Measurements from ENCODE around the gene POLR1E.
"Not testable (repeated sequence)": the region's sequence is repeated elsewhere in the genome, so short reads cannot be mapped to it uniquely, and the experiment has no call there.

The POLR1E gene

DNA sequence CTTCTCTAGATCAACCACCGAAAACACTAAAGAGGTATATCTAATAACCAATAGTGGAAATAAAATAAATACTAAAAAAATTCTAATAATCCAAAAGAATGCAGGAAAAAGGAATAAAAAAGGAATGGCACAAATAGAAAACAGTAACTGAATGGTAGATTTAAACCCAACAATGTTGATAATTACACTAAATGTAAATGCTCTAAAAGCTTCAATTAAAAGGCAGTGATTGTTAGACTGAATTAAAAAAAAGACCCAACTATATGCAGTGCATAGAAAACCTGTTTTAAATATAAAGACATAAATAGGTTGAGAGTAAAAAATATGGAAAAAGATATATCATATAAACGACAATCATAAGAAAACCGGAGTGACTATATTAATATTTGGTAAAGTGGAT is 11.3 kb upstream of the POLR1E start:
- H3K36me3 ChIP-seq (ENCODE audit: insufficient read depth, low read length), result no peaks in the 10 kb centered on the region
- H3K9ac ChIP-seq (ENCODE audit: low read depth, low read length), result no peak overlapping the region
- H3K9me3 ChIP-seq (ENCODE audit: control insufficient read depth, insufficient read depth, low read length), result peaks cover 10% of the 10 kb centered on the region
- H3K4me1 ChIP-seq (ENCODE audit: insufficient read depth, low read length), result 0 out of 2 replicates have a peak, but pooled peaks cover 15% of the 10 kb centered on the region

DNA sequence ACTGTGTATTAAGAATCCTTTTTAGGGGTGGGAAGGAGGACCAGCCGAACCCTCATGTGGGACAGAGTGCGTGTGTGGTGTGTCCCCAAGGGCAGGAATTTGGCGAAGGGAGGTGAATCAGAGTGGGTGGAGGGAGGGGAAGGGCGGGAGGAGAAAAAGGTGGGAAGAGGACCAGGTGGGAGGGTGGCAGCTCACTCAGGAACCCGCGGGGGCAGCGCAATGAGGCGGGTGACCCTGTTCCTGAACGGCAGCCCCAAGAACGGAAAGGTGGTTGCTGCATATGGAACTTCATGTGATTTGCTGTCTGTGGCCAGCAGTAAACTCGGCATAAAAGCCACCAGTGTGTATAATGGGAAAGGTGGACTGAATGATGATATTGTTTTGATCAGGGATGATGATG is 8.8 kb upstream of the POLR1E start:
- Histone ChIP-seq H3K9ac (ENCODE audit: low read depth, low read length) (no peak overlapping the region), H3K4me1 (ENCODE audit: insufficient read depth, low read length) (peaks cover 10% of the 10 kb centered on the region; the same call in 1 of the 2 replicates)

DNA sequence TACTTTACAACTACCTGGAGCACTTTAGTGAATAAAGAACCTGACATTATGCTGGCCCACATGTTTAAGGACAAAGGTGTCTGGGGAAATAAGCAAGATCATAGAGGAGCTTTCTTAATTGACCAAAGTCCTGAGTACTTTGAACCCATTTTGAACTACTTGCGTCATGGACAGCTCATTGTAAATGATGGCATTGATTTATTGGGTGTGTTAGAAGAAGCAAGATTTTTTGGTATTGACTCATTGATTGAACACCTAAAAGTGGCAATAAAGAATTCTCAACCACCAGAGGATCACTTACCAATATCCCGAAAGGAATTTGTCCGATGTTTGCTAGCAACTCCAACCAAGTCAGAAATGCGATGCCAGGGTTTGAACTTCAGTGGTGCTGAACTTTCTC is 8.3 kb upstream of the POLR1E start:
- not testable (repeated sequence) for H3K4me1 ChIP-seq (ENCODE audit: insufficient read depth, low read length); H3K36me3 ChIP-seq (ENCODE audit: insufficient read depth, low read length); H3K9me3 ChIP-seq (ENCODE audit: control insufficient read depth, insufficient read depth, low read length); H3K9ac ChIP-seq (ENCODE audit: low read depth, low read length)

More for the DNA sequence above, 8.8 kb upstream of the POLR1E start:
- Histone ChIP-seq H3K36me3 (ENCODE audit: insufficient read depth, low read length) (no peaks in the 10 kb centered on the region), H3K9me3 (ENCODE audit: control insufficient read depth, insufficient read depth, low read length) (peaks cover 10% of the 10 kb centered on the region)

DNA sequence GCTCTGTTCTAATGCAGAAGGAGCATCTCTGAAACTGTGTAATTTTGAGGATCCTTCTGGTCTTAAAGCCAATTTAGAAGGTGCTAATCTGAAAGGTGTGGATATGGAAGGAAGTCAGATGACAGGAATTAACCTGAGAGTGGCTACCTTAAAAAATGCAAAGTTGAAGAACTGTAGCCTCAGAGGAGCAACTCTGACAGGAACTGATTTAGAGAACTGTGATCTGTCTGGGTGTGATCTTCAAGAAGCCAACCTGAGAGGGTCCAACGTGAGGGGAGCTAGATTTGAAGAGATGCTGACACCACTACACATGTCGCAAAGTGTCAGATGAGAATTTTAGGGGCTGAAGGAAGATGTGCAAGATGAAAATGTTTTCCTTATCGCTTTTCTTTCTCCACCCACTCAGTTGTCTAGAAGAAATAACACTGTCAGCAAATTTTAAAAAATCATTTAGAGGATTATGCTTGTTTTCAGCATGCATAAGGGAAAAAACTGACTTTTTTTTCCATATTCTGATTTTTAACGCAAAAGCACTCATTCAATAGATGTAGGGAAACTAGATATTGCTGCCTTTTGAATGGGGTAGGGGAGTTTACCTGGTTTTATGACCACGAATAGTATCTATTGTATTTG is 7.6 kb upstream of the POLR1E start:
- not testable (repeated sequence) for H3K36me3 ChIP-seq (ENCODE audit: insufficient read depth, low read length); H3K4me1 ChIP-seq (ENCODE audit: insufficient read depth, low read length); H3K9me3 ChIP-seq (ENCODE audit: control insufficient read depth, insufficient read depth, low read length); H3K9ac ChIP-seq (ENCODE audit: low read depth, low read length)

DNA sequence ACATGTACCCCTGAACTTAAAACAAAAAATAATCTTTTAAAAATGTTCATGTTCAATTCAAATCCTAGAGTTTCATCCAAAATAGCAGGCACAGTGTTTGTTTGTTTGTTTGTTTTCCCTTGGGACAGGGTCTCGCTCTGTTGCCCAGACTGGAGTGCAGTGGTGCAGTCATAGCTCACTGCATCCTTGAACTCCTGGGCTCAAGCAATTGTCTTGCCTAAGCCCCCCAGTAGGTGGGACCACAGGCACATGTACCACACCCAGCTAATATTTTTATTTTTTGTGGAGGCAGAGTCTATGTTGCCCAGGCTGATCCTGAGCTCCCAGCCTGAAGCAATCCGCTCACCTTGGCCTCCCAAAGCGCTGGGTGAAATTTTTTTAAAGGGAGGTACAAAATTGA is 5.0 kb upstream of the POLR1E start:
- Histone ChIP-seq H3K9ac (ENCODE audit: low read depth, low read length) (no peak overlapping the region), H3K9me3 (ENCODE audit: control insufficient read depth, insufficient read depth, low read length) (no peaks in the 10 kb centered on the region), H3K4me1 (ENCODE audit: insufficient read depth, low read length) (peaks cover 5% of the 10 kb centered on the region; the same call in 1 of the 2 replicates), H3K36me3 (ENCODE audit: insufficient read depth, low read length) (no peaks in the 10 kb centered on the region)

DNA sequence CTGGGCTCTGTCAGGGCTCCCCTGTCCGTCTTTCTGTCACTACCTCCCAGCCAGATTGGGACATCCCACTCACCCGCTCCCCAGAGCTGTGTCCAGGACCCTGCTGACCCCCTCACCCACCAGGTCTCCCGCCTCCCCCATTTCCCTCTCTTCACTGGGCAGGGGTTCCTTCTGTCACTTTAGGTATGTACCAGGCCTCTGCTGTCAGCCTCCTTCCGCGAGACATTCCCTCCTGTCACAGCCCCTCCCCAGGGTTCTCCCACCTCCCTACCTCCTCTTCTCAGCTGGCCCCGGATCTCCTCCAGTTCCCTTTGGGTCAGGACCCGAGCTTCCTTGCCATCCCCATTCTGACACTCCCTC is 488 bp downstream of the POLR1E start:
- Histone ChIP-seq H3K9ac (ENCODE audit: low read depth, low read length) (peak overlapping the region; percentile 70), H3K4me1 (ENCODE audit: insufficient read depth, low read length) (peaks cover 9% of the 10 kb centered on the region; the same call in 1 of the 2 replicates), H3K36me3 (ENCODE audit: insufficient read depth, low read length) (peaks cover 5% of the 10 kb centered on the region; the same call in 1 of the 2 replicates), H3K9me3 (ENCODE audit: control insufficient read depth, insufficient read depth, low read length) (no peaks in the 10 kb centered on the region)

DNA sequence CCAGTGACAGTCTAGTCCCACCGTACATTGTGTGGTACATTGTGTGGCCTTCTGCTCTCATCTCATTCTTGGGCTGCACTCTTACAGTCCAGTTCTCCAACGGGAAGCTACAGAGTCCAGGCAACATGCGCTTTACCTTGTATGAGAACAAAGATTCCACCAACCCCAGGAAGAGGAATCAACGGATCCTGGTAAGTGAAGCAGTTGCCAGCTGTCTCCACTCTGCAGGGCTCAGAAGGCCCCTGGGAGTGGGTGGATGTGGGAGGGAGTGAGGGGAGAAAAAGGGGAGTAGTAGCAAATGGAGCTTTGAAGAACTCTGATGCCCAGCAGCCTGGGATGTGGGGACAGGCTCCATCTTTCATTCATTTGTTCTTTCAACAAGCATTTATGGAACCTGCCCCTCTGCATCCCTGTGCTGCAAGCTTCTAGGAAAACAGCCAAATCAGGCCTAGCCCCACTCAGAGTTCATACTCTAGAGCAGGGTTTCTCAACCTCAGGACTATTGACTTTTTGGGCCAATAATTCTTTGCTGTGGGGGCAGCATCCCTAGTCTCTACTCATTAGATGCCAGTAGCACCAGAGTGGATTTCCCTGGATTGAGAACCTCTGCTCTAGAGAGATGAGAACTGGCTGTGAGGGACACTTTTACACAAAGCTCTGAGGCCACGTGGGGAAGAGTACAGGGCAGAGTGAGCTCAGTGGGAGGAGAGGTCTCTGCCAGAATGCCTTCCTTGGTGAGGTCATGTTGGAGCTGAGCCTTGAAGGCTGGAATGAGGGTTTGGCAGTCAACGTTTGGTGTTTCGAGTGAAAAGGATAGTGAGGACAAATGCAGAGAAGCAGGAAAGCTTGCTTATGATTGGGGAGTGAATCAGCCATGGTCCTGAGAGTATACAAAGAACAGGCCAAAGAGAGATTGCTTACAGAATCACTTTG is 1.1 kb downstream of the POLR1E start:
- peak overlapping the region; percentile 70 for H3K9ac ChIP-seq (ENCODE audit: low read depth, low read length)
- H3K36me3 ChIP-seq (ENCODE audit: insufficient read depth, low read length), result peaks cover 5% of the 10 kb centered on the region; the same call in 1 of the 2 replicates
- H3K4me1 ChIP-seq (ENCODE audit: insufficient read depth, low read length), result peaks cover 4% of the 10 kb centered on the region; the same call in 1 of the 2 replicates
- H3K9me3 ChIP-seq (ENCODE audit: control insufficient read depth, insufficient read depth, low read length), result no peaks in the 10 kb centered on the region

DNA sequence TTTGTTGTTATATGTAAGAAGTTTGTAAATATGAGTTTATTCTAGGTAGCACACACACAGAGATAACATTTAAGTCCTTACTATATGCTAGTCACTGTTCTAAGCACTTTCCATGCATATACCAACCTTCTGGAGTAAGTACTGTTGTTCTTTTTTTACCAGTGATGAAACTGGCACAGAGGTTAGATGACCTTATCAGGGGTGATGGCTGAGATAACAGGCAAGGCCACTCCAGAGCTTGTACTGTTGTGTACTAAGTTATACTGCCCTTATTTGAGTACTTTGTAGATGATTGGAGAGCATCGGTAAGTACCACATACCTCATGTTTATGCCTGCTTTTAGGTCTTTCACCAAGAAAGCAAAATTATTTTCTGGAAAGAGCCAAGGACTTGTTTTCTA is 6.2 kb downstream of the POLR1E start:
- H3K9me3 ChIP-seq (ENCODE audit: control insufficient read depth, insufficient read depth, low read length), result no peaks in the 10 kb centered on the region
- no peak overlapping the region for H3K9ac ChIP-seq (ENCODE audit: low read depth, low read length)
- no peaks in the 10 kb centered on the region for H3K4me1 ChIP-seq (ENCODE audit: insufficient read depth, low read length)
- H3K36me3 ChIP-seq (ENCODE audit: insufficient read depth, low read length), result peaks cover 15% of the 10 kb centered on the region

DNA sequence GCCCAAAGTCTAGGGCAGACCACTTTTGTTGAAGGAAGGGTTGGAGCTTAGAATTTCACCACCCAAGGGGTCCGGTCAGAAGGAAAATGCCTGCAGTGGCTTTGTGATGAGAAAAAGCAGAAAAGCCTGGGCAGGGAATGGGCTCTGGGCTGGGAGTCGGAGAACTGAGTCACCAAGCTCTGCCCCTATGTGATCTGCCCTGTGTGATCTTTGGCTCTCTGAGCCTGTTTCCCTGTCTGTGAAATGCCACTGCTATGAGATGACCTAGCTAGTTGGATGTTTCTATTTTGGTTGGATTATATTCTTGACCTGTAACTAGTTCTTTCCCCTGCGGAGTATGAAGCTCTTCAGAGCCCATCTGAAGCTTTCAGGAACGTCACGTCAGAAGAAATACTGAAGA is 9.8 kb downstream of the POLR1E start:
- Histone ChIP-seq H3K9me3 (ENCODE audit: control insufficient read depth, insufficient read depth, low read length) (no peaks in the 10 kb centered on the region), H3K4me1 (ENCODE audit: insufficient read depth, low read length) (no peaks in the 10 kb centered on the region), H3K9ac (ENCODE audit: low read depth, low read length) (no peak overlapping the region), H3K36me3 (ENCODE audit: insufficient read depth, low read length) (peaks cover 17% of the 10 kb centered on the region)

DNA sequence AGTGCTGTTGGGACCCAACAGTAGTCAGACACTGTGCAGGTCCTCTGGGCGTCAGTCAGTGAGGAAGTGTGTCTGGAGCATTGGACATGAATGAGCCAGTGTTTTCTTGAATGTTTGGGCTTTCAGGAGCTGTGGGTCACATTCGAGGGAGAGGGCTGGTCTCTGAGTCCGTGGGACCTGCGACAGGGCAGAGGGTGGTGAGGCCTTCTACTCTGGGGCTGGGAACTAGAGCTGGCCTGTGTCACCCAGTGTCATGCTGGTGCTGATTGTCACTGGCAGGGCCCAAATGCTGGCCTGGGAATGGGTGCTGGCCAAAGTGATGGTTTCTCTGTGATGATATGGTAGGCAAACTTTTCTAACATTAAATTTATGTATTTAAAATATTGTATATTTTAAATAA is 10.3 kb downstream of the POLR1E start:
- Histone ChIP-seq H3K9ac (ENCODE audit: low read depth, low read length) (no peak overlapping the region), H3K9me3 (ENCODE audit: control insufficient read depth, insufficient read depth, low read length) (no peaks in the 10 kb centered on the region), H3K4me1 (ENCODE audit: insufficient read depth, low read length) (no peaks in the 10 kb centered on the region), H3K36me3 (ENCODE audit: insufficient read depth, low read length) (peaks cover 17% of the 10 kb centered on the region)

DNA sequence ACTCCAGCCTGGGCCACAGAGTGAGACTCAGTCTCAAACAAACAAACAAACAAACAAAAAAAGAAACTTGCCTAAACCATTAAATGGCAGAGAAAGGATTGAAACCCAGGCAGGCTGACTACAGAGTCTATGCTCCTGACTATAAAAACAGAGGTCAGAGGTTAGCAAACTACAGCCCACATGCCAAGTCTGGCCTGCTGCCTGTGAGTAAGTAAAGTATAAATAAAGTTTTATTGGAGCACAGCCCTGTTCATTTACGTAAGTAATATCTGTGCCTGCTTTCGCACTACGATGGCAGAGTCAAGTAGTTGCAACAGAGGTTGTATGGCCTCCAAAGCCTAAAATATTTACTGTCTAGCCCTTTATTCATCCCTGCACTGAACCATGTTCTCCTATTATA is 11.6 kb downstream of the POLR1E start:
- H3K9me3 ChIP-seq (ENCODE audit: control insufficient read depth, insufficient read depth, low read length), result no peaks in the 10 kb centered on the region
- H3K9ac ChIP-seq (ENCODE audit: low read depth, low read length), result no peak overlapping the region
- peaks cover 28% of the 10 kb centered on the region for H3K36me3 ChIP-seq (ENCODE audit: insufficient read depth, low read length)
- no peaks in the 10 kb centered on the region for H3K4me1 ChIP-seq (ENCODE audit: insufficient read depth, low read length)

DNA sequence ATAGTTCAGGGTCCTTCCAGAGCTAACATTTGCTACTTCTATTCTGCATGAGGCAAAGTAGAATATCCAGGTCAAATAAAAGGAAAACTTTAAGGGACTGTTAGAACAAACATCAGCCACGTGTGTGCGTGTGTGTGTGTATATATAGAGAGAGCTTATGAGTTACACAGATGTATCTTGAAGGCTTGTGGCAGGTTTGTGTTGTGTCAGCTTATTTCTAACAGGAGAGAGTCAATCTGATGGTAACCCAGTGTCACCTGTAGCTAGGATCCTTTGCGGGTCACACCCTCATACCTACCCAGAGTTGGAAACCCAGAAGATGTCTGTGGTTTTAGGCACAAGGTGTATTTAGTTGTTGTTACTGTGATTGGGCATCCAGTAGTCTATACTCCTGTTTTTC is 12.7 kb downstream of the POLR1E start:
- Histone ChIP-seq H3K9me3 (ENCODE audit: control insufficient read depth, insufficient read depth, low read length) (no peaks in the 10 kb centered on the region), H3K4me1 (ENCODE audit: insufficient read depth, low read length) (no peaks in the 10 kb centered on the region), H3K9ac (ENCODE audit: low read depth, low read length) (no peak overlapping the region), H3K36me3 (ENCODE audit: insufficient read depth, low read length) (peaks cover 33% of the 10 kb centered on the region)

DNA sequence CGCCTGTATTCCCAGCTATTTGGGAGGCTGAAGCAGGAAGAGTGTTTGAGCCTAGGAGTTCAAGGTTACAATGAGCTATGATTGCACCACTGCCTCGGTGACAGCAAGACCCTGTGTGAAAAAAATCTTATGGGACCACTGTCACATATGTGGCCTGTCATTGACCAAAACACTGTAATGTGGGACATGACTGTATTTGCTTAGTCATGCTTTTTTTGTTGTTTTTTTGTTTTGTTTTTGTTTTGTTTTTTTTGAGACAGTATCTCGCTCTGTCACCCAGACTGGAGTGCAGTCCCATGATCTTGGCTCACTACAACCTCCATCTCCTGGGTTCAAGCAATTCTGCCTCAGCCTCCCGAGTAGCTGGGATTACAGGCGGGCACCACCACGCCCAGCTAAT is 13.5 kb downstream of the POLR1E start:
- no peaks in the 10 kb centered on the region for H3K4me1 ChIP-seq (ENCODE audit: insufficient read depth, low read length)
- no peak overlapping the region for H3K9ac ChIP-seq (ENCODE audit: low read depth, low read length)
- no peaks in the 10 kb centered on the region for H3K9me3 ChIP-seq (ENCODE audit: control insufficient read depth, insufficient read depth, low read length)
- peaks cover 28% of the 10 kb centered on the region for H3K36me3 ChIP-seq (ENCODE audit: insufficient read depth, low read length)

DNA sequence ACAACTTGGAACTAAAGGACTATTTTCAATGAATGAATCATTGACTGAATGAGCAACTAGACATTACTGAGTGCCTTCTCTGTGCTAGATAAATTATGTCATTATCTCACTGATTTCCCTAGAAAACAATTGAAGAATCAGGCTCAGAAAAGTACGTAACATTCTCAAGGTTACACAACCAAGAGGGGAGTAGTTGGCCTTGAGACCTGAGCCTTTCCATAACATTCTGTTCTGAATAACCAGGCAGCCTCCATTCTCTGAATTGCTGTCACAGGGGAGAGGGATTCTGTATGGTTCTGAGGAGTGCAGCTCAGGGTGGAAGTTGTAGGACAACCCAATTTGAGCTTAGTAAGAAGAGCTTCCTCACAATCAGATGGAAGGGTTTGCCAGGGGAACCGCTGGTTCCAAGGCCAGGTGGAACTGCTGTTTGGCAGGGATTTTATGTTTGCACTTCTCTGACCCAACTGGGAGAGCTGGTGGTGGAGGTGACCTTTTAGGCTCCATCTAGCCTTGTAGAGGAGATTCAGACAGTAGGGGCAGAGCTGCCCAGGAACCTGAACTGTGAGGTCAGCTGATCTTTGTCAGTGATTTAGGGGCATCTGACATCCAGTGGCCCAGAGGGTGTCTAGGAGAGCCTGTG is 16.3 kb downstream of the POLR1E start:
- peaks cover 27% of the 10 kb centered on the region for H3K36me3 ChIP-seq (ENCODE audit: insufficient read depth, low read length)
- no peaks in the 10 kb centered on the region for H3K9me3 ChIP-seq (ENCODE audit: control insufficient read depth, insufficient read depth, low read length)
- H3K4me1 ChIP-seq (ENCODE audit: insufficient read depth, low read length), result no peaks in the 10 kb centered on the region
- H3K9ac ChIP-seq (ENCODE audit: low read depth, low read length), result no peak overlapping the region

Measured in ES-I3 (cell line).